ENCODE results near the gene ALDOA.

DNA sequence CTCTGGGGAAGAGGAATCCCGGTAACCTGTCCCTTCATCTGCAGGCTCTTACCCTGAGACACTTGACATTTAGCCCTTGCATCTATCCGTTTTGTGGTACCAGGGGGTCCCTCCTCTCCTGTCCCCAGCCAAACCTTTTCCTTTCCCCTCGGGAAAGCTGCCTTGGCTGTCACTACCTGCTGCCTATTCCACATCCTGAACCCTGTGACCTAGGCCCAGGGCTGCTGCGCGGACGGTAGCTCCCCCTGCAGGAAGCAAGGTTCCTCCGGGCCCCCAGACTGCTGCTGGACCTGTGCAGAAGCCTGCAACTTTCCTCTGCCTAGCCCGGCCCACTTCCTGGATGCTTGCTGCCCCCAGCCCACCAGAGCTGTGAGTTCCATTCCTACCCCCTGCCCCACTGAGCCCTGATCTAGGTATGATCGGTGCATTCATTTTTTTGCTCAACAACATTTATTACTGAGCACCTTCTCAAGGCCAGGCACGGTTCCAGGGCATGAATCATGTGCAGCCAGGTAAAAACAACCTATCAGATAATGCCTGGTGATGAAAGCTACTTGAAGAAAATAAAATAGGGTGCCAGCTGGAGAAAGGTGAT is 10.5 kb upstream of the ALDOA start:
- TF ChIP-seq, protein P1, sequence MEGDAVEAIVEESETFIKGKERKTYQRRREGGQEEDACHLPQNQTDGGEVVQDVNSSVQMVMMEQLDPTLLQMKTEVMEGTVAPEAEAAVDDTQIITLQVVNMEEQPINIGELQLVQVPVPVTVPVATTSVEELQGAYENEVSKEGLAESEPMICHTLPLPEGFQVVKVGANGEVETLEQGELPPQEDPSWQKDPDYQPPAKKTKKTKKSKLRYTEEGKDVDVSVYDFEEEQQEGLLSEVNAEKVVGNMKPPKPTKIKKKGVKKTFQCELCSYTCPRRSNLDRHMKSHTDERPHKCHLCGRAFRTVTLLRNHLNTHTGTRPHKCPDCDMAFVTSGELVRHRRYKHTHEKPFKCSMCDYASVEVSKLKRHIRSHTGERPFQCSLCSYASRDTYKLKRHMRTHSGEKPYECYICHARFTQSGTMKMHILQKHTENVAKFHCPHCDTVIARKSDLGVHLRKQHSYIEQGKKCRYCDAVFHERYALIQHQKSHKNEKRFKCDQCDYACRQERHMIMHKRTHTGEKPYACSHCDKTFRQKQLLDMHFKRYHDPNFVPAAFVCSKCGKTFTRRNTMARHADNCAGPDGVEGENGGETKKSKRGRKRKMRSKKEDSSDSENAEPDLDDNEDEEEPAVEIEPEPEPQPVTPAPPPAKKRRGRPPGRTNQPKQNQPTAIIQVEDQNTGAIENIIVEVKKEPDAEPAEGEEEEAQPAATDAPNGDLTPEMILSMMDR (IDR thresholded peaks at IDR 0.05): no peak
- TF ChIP-seq POLR2A (IDR thresholded peaks at IDR 0.05): no peak
